Ramos (cell line): ENCODE measurements around the gene NMB.

Experiments
- in situ Hi-C: fragments of 300-500 bp; cut with MboI; formaldehyde crosslinking; loops from one replicate; pipeline ENCODE4 v1.14.3; 2022; ENCODE audit warnings: low sequenced_read_pairs; ENCODE audit not compliant: unreplicated experiment

Gene NMB

GRCh38 chr15:84621358-84621979, 36.5 kb downstream of the NMB start:
- in situ Hi-C loops, result no loop called here

GRCh38 chr15:84620626-84621025, 37.4 kb downstream of the NMB start:
- in situ Hi-C loops, result no loop called here

- in situ Hi-C loops, result no loop called here
Measured at GRCh38 chr15:84616235-84616634, 41.8 kb downstream of the NMB start.

- in situ Hi-C loops, result no loop called here
Measured at GRCh38 chr15:84611631-84612030, 46.4 kb downstream of the NMB start.

GRCh38 chr15:84609818-84610525, 48.0 kb downstream of the NMB start:
- in situ Hi-C loops, result no loop called here

- in situ Hi-C loops, result no loop called here
Measured at GRCh38 chr15:84608707-84609284, 49.2 kb downstream of the NMB start.

GRCh38 chr15:84606653-84607120, 51.3 kb downstream of the NMB start:
- in situ Hi-C loops, result no loop called here

- in situ Hi-C loops, result no loop called here
Measured at GRCh38 chr15:84605554-84605882, 52.5 kb downstream of the NMB start.
